ENCODE measurements around the gene CEMIP. TPM values are rescaled to one million over a fixed set of nuclear protein-coding genes. Genes with fewer than 3 reads are reported as not detected.

The CEMIP gene
- total and polyA plus RNA-seq, 2 donors: 0.28 to 2.9 TPM

GRCh38 chr15:80832686-80833085 lies 53.5 kb downstream of the CEMIP start:
- no peak for DNase-seq (ENCODE audit: low read depth in 6 of 9, low spot score in 9 of 9)
- no peak overlapping the region for H3K4me3 ChIP-seq (ENCODE audit: low read length in 2 of 2)
- H3K27me3 ChIP-seq (ENCODE audit: control insufficient read depth in 2 of 2, insufficient read depth in 1 of 2, low read length in 1 of 2): no peaks in the 10 kb centered on the region
- 59% methylated on average over 3 of the region's 3 CpGs for WGBS
- H3K4me1 ChIP-seq (ENCODE audit: control insufficient read depth in 2 of 2, insufficient read depth in 2 of 2, low read length in 2 of 2): no peaks in the 10 kb centered on the region
- H3K9me3 ChIP-seq (ENCODE audit: control insufficient read depth in 2 of 2, insufficient read depth in 1 of 2, low read length in 1 of 2): peaks cover 0 to 1% of the 10 kb centered on the region in 2 donors
- no peak overlapping the region for H3K27ac ChIP-seq (ENCODE audit: low read depth in 1 of 2, low read length in 1 of 2)
- H3K36me3 ChIP-seq (ENCODE audit: control insufficient read depth in 2 of 2, insufficient read depth in 2 of 2, low read length in 1 of 2): no peaks in the 10 kb centered on the region

GRCh38 chr15:80834402-80834801 lies 55.2 kb downstream of the CEMIP start:
- DNase-seq (ENCODE audit: low read depth in 6 of 9, low spot score in 9 of 9): no peak
- no peaks in the 10 kb centered on the region for H3K36me3 ChIP-seq (ENCODE audit: control insufficient read depth in 2 of 2, insufficient read depth in 2 of 2, low read length in 1 of 2)
- H3K27ac ChIP-seq (ENCODE audit: low read depth in 1 of 2, low read length in 1 of 2): no peak overlapping the region
- no peaks in the 10 kb centered on the region for H3K4me1 ChIP-seq (ENCODE audit: control insufficient read depth in 2 of 2, insufficient read depth in 2 of 2, low read length in 2 of 2)
- WGBS: 78% methylated on average over 2 of the region's 2 CpGs
- no peak overlapping the region for H3K4me3 ChIP-seq (ENCODE audit: low read length in 2 of 2)
- peaks cover 0 to 1% of the 10 kb centered on the region in 2 donors for H3K9me3 ChIP-seq (ENCODE audit: control insufficient read depth in 2 of 2, insufficient read depth in 1 of 2, low read length in 1 of 2)
- H3K27me3 ChIP-seq (ENCODE audit: control insufficient read depth in 2 of 2, insufficient read depth in 1 of 2, low read length in 1 of 2): no peaks in the 10 kb centered on the region

GRCh38 chr15:80834906-80835305 lies 55.7 kb downstream of the CEMIP start:
- H3K9me3 ChIP-seq (ENCODE audit: control insufficient read depth in 2 of 2, insufficient read depth in 1 of 2, low read length in 1 of 2): peaks cover 0 to 1% of the 10 kb centered on the region in 2 donors
- no peak overlapping the region for H3K27ac ChIP-seq (ENCODE audit: low read depth in 1 of 2, low read length in 1 of 2)
- H3K4me3 ChIP-seq (ENCODE audit: low read length in 2 of 2): no peak overlapping the region
- H3K4me1 ChIP-seq (ENCODE audit: control insufficient read depth in 2 of 2, insufficient read depth in 2 of 2, low read length in 2 of 2): no peaks in the 10 kb centered on the region
- 97% methylated on average over 1 of the region's 1 CpG for WGBS
- no peak for DNase-seq (ENCODE audit: low read depth in 6 of 9, low spot score in 9 of 9)
- H3K27me3 ChIP-seq (ENCODE audit: control insufficient read depth in 2 of 2, insufficient read depth in 1 of 2, low read length in 1 of 2): no peaks in the 10 kb centered on the region
- no peaks in the 10 kb centered on the region for H3K36me3 ChIP-seq (ENCODE audit: control insufficient read depth in 2 of 2, insufficient read depth in 2 of 2, low read length in 1 of 2)

GRCh38 chr15:80835336-80835735 lies 56.2 kb downstream of the CEMIP start:
- WGBS: 95% methylated on average over 4 of the region's 4 CpGs
- Histone ChIP-seq H3K27me3 (ENCODE audit: control insufficient read depth in 2 of 2, insufficient read depth in 1 of 2, low read length in 1 of 2) (no peaks in the 10 kb centered on the region), H3K4me3 (ENCODE audit: low read length in 2 of 2) (no peak overlapping the region), H3K27ac (ENCODE audit: low read depth in 1 of 2, low read length in 1 of 2) (no peak overlapping the region), H3K36me3 (ENCODE audit: control insufficient read depth in 2 of 2, insufficient read depth in 2 of 2, low read length in 1 of 2) (no peaks in the 10 kb centered on the region), H3K9me3 (ENCODE audit: control insufficient read depth in 2 of 2, insufficient read depth in 1 of 2, low read length in 1 of 2) (peaks cover 0 to 1% of the 10 kb centered on the region in 2 donors), H3K4me1 (ENCODE audit: control insufficient read depth in 2 of 2, insufficient read depth in 2 of 2, low read length in 2 of 2) (no peaks in the 10 kb centered on the region)
- no peak for DNase-seq (ENCODE audit: low read depth in 6 of 9, low spot score in 9 of 9)

- H3K9me3 ChIP-seq (ENCODE audit: control insufficient read depth in 2 of 2, insufficient read depth in 1 of 2, low read length in 1 of 2): peaks cover 0 to 1% of the 10 kb centered on the region in 2 donors
- H3K27me3 ChIP-seq (ENCODE audit: control insufficient read depth in 2 of 2, insufficient read depth in 1 of 2, low read length in 1 of 2): no peaks in the 10 kb centered on the region
- H3K4me1 ChIP-seq (ENCODE audit: control insufficient read depth in 2 of 2, insufficient read depth in 2 of 2, low read length in 2 of 2): no peaks in the 10 kb centered on the region
- no peak for DNase-seq (ENCODE audit: low read depth in 6 of 9, low spot score in 9 of 9)
- no peaks in the 10 kb centered on the region for H3K36me3 ChIP-seq (ENCODE audit: control insufficient read depth in 2 of 2, insufficient read depth in 2 of 2, low read length in 1 of 2)
- no peak overlapping the region for H3K27ac ChIP-seq (ENCODE audit: low read depth in 1 of 2, low read length in 1 of 2)
- WGBS: 94% methylated on average over 9 of the region's 9 CpGs
- no peak overlapping the region for H3K4me3 ChIP-seq (ENCODE audit: low read length in 2 of 2)
These were observed 57.1 kb downstream of the CEMIP start for GRCh38 chr15:80836223-80836622.

GRCh38 chr15:80837006-80837405 lies 57.8 kb downstream of the CEMIP start:
- DNase-seq (ENCODE audit: low read depth in 6 of 9, low spot score in 9 of 9): no peak
- Histone ChIP-seq H3K4me3 (ENCODE audit: low read length in 2 of 2) (no peak overlapping the region), H3K36me3 (ENCODE audit: control insufficient read depth in 2 of 2, insufficient read depth in 2 of 2, low read length in 1 of 2) (no peaks in the 10 kb centered on the region), H3K27ac (ENCODE audit: low read depth in 1 of 2, low read length in 1 of 2) (no peak overlapping the region), H3K9me3 (ENCODE audit: control insufficient read depth in 2 of 2, insufficient read depth in 1 of 2, low read length in 1 of 2) (no peaks in the 10 kb centered on the region), H3K27me3 (ENCODE audit: control insufficient read depth in 2 of 2, insufficient read depth in 1 of 2, low read length in 1 of 2) (no peaks in the 10 kb centered on the region), H3K4me1 (ENCODE audit: control insufficient read depth in 2 of 2, insufficient read depth in 2 of 2, low read length in 2 of 2) (no peaks in the 10 kb centered on the region)
- WGBS: 94% methylated on average over 3 of the region's 3 CpGs

- no peak overlapping the region for H3K27ac ChIP-seq (ENCODE audit: low read depth in 1 of 2, low read length in 1 of 2)
- no peaks in the 10 kb centered on the region for H3K4me1 ChIP-seq (ENCODE audit: control insufficient read depth in 2 of 2, insufficient read depth in 2 of 2, low read length in 2 of 2)
- no peak for DNase-seq (ENCODE audit: low read depth in 6 of 9, low spot score in 9 of 9)
- no peak overlapping the region for H3K4me3 ChIP-seq (ENCODE audit: low read length in 2 of 2)
- 95% methylated on average over 11 of the region's 11 CpGs for WGBS
- no peaks in the 10 kb centered on the region for H3K27me3 ChIP-seq (ENCODE audit: control insufficient read depth in 2 of 2, insufficient read depth in 1 of 2, low read length in 1 of 2)
- H3K36me3 ChIP-seq (ENCODE audit: control insufficient read depth in 2 of 2, insufficient read depth in 2 of 2, low read length in 1 of 2): no peaks in the 10 kb centered on the region
- no peaks in the 10 kb centered on the region for H3K9me3 ChIP-seq (ENCODE audit: control insufficient read depth in 2 of 2, insufficient read depth in 1 of 2, low read length in 1 of 2)
These were observed 58.8 kb downstream of the CEMIP start for GRCh38 chr15:80838012-80838411.

- Histone ChIP-seq H3K9me3 (ENCODE audit: control insufficient read depth in 2 of 2, insufficient read depth in 1 of 2, low read length in 1 of 2) (no peaks in the 10 kb centered on the region), H3K36me3 (ENCODE audit: control insufficient read depth in 2 of 2, insufficient read depth in 2 of 2, low read length in 1 of 2) (no peaks in the 10 kb centered on the region), H3K4me3 (ENCODE audit: low read length in 2 of 2) (no peak overlapping the region), H3K27ac (ENCODE audit: low read depth in 1 of 2, low read length in 1 of 2) (no peak overlapping the region), H3K27me3 (ENCODE audit: control insufficient read depth in 2 of 2, insufficient read depth in 1 of 2, low read length in 1 of 2) (no peaks in the 10 kb centered on the region), H3K4me1 (ENCODE audit: control insufficient read depth in 2 of 2, insufficient read depth in 2 of 2, low read length in 2 of 2) (no peaks in the 10 kb centered on the region)
- 93% methylated on average over 7 of the region's 7 CpGs for WGBS
- DNase-seq (ENCODE audit: low read depth in 6 of 9, low spot score in 9 of 9): no peak
These were observed 59.5 kb downstream of the CEMIP start for GRCh38 chr15:80838666-80839065.

- Histone ChIP-seq H3K27ac (ENCODE audit: low read depth in 1 of 2, low read length in 1 of 2) (no peak overlapping the region), H3K4me3 (ENCODE audit: low read length in 2 of 2) (no peak overlapping the region), H3K4me1 (ENCODE audit: control insufficient read depth in 2 of 2, insufficient read depth in 2 of 2, low read length in 2 of 2) (no peaks in the 10 kb centered on the region), H3K36me3 (ENCODE audit: control insufficient read depth in 2 of 2, insufficient read depth in 2 of 2, low read length in 1 of 2) (no peaks in the 10 kb centered on the region), H3K9me3 (ENCODE audit: control insufficient read depth in 2 of 2, insufficient read depth in 1 of 2, low read length in 1 of 2) (no peaks in the 10 kb centered on the region), H3K27me3 (ENCODE audit: control insufficient read depth in 2 of 2, insufficient read depth in 1 of 2, low read length in 1 of 2) (no peaks in the 10 kb centered on the region)
- DNase-seq (ENCODE audit: low read depth in 6 of 9, low spot score in 9 of 9): no peak
- WGBS: 81% methylated on average over 3 of the region's 3 CpGs
These were observed 60.6 kb downstream of the CEMIP start for GRCh38 chr15:80839764-80840130.

Data from thymus (tissue), 11 donors.